ENCODE data around the gene TMEM54.

DNA sequence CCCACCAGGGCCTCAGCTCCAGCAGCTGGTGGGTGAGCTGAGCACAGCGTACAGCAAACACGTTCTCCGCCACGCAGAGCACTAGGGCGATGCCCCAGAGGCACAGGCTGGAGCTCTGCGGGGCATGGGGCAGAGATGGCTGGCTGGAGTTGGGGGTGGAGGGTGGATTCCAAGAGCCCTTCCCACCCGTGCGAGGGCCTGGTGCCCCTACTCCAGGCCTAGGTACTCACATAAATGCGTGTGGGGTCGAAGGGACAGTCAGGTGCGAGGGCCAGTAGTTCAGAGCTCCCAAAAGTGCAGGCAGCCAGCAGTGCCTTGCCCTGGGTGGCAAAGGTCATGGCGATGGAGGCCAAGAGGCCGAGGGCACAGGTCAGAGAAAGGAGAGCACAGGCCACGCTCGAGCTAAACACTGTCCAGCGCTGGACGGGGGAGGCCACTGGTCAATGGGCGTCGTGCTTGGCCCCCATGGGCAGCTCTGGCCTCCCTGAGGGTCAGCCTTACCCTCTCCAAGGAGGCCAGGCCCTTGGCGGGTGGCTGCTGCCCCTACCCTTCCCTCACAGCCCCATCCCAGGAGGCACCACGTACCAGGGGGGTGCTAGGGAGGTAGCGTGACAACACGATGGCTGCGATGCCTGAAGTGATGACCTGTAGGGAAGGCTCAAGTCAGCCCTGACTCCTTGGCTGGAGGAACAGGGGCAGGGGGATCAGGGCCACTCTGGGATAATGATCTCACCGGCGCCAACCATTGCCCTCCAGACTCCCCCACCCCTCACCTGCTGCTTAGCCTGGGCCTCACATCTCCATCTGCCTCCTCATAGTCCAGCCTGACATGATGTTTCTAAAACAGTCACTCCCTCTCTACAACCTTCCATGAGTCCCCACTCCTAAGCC lies 5.6 kb downstream of the TMEM54 start:
- no peak for TF ChIP-seq POLR2AphosphoS5 (IDR thresholded peaks at IDR 0.05)
- TF ChIP-seq, protein P1, sequence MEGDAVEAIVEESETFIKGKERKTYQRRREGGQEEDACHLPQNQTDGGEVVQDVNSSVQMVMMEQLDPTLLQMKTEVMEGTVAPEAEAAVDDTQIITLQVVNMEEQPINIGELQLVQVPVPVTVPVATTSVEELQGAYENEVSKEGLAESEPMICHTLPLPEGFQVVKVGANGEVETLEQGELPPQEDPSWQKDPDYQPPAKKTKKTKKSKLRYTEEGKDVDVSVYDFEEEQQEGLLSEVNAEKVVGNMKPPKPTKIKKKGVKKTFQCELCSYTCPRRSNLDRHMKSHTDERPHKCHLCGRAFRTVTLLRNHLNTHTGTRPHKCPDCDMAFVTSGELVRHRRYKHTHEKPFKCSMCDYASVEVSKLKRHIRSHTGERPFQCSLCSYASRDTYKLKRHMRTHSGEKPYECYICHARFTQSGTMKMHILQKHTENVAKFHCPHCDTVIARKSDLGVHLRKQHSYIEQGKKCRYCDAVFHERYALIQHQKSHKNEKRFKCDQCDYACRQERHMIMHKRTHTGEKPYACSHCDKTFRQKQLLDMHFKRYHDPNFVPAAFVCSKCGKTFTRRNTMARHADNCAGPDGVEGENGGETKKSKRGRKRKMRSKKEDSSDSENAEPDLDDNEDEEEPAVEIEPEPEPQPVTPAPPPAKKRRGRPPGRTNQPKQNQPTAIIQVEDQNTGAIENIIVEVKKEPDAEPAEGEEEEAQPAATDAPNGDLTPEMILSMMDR (IDR thresholded peaks at IDR 0.05) = no peak
- no peak for TF ChIP-seq POLR2A (IDR thresholded peaks at IDR 0.05)

Measured in transverse colon (tissue), 4 donors.